Globus pallidus (tissue), 1 donor: Measurements from ENCODE around the gene BRINP1.
A peak's percentile ranks its signal among the peaks of the same experiment; 100 is the strongest.

Source experiments
- DNase-seq: peaks from one replicate; pipeline ENCODE4 v3.0.0-alpha.2; 2015; ENCODE audit warnings: low spot score

BRINP1 gene

DNA sequence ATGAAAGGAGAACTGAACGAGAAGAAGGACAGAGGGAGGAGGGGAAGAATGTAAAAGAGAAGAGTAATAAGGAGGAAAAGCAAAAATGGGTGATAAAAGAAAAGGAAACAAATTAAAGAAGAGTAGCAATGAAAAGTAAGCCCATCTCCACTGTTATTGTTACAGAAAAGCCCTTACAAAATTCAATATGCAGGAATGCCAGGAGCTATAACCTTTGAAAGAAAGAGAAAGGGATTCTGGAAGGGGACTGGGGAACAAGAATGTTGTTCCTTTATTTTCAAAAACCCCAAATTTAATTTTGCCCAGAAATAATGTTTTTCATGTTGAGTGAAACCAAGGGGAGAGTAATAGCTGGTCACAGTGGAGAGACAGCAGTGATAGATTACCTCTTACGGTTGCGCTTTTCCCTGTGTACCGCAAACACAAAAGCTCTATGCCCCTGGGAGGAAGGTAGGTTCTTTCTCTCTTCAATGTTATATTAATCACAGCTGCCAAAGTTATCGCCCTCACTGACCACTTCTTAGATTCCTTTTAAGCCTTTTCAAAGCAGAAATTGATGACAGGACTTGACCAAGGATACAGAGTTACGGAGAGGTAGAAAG, 86.7 kb downstream of the BRINP1 start:
- no peak for DNase-seq

DNA sequence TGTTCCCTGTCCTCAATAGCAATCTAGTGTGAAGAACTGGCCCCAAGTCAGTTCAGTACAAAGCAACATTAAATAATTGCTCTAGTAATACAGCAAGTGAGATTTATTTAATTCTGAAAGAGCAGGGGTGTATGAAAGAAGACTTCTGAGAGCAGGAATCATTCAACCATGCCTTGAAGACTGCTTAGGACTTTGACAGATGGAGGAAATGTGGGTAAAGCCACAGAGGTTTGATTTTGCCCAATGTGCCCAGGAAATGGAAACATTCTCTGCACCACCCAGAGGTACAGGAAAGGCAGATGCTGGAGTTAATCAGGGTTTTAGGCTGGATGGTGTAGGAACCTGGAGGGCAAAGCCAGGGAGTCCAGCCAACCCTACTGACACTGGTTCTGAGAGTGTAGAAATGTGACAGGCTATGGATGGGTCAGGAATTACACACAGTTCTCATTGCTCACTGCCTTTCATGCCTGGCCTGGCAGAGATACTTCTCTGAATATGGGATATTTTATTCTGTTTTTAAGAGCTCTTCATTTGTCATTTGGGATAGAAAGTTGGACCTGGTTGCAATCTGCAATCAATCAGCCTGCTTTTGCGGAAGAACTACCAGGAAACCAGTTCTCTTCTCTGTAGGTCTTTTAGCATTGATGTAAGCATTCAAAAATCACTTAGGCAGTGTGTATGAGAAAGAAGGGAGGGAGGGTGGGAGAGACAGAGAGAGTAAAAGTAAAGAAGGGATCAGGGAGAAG, 88.3 kb downstream of the BRINP1 start:
- no peak for DNase-seq

DNA sequence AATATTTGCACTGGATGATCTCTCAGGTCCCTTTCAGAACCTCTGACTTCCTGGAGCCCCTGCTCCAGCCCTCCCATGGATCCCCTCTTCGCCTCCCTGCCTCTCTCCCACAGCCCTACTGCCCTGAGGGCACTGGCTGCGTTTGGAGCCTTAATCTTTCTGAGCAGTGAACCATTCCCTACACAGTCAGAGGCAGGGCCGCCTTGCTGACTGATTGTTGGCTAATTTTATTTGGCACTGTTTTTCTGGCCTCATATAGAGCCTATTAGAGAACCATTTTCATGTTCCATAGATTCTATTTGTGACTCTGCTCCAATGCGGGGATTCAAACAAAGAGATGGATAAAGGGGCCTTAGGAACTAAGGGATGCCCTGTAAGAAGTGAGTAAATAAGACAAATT, 91.1 kb downstream of the BRINP1 start:
- no peak for DNase-seq

DNA sequence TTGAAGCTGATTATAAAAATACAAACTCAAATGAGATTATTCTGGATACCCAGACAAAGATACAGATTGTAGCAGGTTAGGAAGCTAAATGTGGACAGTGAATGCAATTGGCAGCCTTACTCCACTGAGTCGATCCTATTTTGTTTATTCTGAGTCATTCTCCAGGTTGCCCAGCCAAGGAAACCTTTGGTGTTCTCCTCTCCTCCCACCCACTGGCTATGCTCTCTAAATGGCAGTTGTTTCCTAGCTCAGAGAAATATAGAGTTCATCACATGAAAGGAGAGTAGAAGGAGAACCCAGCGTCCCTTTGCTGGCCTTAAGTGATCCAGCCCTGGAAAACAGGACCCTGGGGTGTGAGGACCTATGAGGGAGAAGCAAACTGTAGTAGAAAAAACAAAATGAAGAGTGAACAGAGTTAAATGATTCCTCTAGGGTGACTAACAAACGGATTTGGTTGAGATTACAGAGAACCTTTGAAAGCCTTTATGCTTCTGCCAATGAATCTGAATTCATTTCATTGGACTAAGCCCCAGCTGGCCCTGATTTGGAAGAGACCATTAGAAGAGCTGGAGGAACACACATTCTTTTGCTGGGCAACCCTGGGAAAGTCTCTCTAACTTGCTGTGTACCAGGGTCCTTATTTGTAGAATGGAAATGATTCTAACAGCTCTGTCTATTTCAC, 95.1 kb downstream of the BRINP1 start:
- DNase-seq, result peak; percentile 46

DNA sequence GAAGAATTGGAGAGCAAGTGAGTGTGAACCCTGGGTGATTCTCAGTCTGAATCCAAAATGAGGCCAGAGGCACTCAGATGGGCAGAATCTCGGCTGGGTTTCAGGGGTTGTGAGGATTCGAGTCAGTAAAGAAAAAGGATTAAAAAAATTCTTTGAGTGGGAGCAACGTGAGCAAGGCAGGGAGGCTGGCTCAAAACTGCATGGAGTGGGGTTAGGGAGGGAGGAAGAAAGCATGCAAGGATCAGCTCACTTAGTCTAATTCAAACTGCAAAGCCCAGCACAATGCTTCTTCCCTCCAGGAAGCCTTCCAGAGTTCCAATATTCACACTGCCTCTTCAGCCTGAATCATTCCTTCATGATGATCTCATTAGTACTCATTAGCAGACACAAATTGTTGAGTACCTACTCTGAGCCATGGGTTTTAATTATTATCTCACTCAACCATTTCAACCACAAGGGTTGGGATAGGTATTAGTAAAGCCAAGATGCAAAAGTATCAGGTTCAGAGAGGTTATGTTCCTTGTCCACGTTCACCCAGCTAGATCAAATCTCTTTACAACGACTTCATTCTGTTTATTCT, 95.8 kb downstream of the BRINP1 start:
- no peak for DNase-seq

DNA sequence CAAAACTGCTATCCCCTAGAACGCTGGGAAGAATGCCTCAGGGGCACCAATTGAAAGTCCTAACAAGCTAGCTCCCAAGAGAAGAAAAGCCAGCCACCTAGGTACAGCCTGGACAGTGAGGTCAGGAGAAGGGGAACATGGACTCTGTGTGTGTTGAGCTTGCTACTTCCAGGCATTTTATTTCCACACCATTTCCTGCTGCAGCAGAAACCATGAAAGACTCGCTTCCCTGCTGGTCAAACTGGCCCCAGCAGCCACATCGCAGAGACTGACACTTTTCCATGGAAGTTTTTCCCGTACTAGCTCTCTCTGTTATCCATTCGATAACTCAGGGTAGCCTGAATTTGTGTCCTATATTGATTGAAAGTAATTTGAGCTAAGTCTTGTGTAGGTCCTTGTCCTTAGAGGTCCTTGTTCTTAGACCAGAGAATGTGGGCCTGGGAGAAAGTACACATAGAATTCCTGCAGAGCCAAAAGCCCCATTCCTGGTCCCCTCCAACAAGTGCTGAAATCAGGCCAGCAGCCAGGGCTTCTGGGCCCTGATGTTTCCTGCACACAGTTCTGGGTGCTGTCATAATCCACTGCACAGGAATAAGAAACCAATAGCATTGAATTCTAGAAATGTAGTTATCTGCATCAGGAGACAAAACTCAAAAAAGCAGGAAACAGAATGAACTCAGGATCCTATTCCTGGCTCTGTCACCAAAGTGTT, 96.6 kb downstream of the BRINP1 start:
- no peak for DNase-seq

DNA sequence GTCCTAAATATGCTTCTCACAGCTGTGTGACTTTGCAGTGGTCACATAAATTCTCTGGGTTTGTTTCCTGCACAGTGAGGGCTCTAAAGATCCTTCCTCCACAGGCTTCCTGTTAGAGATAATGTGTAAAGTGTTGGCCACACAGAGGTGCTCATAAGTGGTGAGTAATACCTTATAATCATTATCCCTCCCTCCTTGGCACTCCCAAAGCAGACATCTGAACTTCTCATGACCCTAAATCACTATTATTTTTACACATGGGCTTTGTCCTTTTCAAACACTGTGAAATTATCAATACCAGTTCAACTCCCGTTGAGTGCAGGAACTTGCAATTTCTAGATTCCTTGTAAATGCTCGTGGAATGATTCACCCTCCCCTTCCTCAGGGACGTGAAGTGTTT, 100.2 kb downstream of the BRINP1 start:
- no peak for DNase-seq

DNA sequence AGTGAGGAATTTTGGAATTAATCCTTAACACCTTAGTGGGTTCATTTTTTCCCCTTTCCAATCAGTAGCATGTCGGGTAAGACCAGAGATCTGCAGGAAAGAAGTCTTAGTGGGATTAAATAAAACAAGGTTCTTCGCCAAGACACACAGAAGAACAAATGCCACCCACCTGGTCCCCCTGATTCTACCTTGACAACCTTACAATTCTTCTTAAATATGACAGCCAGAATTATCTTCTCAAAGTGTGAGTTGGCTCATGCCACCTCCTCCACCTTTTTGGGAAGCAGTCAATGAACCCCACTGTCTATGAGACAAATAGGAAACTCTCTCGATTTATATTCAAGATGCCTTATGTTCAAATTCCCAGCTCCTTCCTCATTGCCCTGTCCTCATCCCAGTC, 105.1 kb downstream of the BRINP1 start:
- DNase-seq, result no peak

DNA sequence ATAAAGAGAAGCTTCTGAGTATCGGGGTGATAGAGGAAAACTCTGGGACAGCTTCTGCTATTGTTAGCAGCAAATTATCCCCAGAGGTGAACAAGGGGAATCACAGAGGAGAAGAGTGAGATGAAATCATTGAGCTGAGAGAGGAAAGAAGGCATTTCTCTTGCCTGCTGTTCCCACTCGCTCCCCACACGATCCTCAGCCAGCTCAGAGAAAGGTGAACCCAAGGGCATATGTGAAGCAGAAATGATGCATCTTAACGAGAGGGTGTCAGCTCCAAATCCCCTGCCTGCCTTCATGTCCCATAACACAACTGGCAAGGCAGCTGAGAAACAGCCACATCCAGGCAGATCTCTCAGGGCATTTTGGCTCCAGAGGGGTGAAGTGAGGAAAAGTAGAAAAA, 111.6 kb downstream of the BRINP1 start:
- DNase-seq, result no peak

DNA sequence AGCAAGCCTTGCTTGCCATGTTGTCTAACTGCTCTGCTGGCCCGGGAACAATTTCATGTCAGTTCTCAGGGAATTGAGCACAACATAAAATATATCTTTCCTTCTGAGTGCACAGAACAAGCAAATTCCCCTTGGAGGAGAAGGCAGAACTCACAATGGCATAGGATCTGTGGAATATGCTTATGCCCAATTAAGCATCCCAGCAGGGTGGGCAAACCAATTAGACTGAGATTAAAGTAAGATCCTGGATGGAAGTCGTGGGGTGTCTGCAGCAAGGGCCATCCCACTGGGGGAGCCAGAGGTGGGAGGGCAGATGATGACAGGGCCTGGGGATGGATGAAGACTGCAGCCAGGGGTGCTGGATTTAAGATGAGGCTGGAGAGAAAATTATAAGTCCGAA, 114.1 kb downstream of the BRINP1 start:
- no peak for DNase-seq

DNA sequence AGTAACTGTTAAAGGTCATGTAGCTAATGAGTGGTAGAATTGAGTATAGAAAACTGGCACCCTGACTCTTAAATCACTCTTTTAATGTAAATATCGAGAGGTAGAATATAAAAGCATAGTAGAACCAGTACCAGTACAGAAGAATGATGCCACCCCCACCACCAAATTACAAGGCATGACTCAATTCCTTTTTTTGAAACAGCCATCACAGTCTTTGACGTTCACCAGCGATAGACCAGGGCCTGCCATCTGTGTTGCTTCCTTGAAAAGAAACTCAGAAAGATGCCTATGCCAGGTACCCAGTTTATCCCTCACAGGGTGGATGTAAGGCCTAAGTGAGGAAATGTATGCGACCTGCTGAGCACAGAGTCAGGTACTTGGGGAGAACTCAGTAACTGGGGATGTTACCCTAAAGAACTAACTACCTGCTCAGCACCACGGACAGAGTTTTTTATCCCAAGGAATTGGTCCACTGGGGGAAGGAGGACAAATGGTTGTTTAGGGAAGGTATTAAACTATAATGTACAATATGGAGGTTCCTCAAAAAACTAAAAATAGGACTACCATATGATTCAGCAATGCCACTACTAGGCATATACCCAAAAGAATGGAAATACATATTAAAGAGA, 116.5 kb downstream of the BRINP1 start:
- DNase-seq, result no peak

DNA sequence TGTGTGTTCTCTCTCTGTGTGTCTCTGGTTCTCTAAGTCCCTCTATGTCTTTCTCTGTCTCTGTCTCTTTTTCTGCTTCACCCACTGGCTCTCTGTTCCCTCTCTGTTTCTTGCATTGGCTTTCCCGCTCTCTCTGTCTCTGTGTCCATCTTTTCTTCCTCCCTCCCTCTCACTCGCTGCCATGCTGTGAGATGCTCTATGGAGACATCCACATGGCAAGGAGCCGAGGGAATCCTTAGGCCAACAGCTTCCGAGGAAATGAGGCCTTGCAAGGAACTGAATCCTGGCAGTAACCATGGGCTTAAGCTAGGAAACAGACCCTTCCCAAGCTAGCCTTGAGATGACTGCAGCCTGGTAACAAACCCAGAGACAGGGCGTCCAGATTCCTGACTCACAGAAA, 117.3 kb downstream of the BRINP1 start:
- DNase-seq, result no peak

DNA sequence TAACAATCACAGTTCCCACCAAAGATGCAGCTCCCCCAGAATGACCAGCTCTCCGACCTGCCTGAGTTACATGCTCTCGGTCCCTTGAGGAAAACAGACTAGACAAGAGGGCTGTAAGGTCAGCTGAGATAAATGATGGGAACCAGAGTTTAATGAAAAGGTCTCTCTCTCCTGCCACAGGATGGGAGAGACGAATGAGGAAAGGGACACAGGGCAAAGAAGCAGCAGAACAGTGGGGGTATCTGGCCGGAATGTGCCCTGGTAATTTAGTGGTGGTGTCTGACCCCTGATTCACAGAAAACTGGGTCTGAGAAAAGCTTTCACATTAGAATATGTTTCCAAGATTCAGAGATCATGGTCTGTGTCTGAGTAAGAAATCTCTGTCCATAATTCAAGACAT, 118.5 kb downstream of the BRINP1 start:
- no peak for DNase-seq

DNA sequence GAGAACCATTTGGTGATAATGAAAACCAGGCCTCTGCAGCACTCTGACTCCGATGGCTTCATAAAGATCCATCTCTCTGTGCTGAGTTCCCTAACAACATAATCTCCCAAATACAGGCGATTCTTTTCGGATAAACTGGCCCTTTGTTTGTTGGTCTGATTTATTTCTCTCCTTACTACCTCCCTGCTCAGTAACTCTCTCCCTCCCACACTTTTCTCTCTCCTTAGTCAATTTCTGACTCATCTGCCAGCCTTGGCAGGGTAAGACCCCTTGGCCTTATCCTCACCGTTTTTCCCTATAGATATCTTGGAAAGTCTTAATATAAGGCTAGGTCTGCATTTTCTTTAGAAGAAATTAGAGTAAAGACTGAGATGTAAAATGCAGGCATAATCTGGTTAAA, 128.7 kb downstream of the BRINP1 start:
- DNase-seq, result no peak

DNA sequence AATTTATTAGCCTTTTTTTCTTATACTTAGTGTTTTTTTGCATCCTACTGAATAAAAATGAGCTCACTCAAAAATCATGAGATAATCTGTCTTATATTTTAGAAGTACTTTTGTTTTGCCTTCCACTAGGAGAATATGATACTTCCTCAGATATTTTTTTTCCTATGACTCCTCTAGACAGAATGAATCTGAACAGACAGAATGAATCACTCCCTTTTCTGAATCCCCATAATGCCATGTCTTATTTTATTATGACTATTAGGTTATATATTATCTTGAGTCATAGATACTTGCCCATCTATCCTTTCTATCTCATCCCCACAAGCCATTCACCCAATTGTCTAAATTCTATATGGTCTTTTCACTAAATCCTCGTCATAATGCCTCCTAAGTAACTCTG, 134.6 kb downstream of the BRINP1 start:
- DNase-seq, result no peak

DNA sequence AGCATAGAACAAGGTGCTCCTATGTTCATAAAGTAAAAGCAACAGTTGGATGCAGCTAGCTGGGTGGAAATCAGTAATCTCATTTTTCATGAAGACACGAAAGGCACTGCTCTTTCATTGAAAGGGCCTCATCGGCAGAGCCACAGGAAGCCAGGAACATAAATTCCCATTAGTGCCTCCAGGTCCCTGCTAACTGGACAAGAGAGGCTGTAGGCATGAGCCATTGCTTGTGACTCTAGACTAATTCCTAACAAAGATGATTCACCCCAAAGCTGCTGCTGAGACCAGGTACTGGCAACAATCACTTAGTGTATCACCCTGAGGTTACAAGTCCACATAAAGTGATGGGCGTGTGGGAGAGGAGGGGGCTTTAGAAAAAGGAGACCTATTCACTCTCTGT, 141.8 kb downstream of the BRINP1 start:
- DNase-seq, result no peak

DNA sequence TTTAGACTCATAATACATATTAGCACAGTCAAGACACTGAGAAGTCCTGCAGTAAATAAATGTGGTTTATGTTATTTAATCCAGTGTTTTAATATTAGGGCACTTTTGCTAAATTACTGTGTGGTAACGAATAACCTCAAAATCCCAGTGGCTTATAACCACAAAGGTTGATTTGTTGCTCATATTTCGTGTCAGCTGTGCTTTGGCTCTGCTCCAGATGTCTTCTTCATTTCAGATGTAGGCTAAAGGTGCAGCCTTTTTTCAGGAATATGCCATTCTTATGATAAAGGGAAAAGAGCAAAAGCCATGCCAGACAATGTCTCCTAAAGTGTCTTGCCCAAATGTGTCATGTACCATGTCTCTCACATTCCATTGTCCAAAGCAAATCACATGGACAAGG, 144.8 kb downstream of the BRINP1 start:
- no peak for DNase-seq

DNA sequence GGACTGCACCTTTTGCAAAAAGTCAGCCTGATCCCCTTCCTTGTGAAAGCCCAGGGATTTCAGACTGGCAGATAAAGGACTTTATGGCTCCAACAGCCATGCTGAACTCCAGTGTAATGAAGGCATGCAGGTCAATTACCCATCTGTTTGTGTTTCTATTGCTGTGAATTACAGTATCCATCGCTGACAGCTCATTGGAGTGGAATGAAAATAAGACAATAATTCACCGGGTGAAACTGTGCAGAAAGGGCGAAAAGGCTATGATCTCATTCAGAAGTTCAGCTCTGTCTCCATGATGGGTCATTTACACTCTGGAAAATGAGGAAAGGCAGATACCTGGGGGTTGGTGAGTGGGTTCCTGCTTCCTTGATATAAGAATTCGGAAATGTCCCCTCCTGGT, 148.0 kb downstream of the BRINP1 start:
- no peak for DNase-seq

DNA sequence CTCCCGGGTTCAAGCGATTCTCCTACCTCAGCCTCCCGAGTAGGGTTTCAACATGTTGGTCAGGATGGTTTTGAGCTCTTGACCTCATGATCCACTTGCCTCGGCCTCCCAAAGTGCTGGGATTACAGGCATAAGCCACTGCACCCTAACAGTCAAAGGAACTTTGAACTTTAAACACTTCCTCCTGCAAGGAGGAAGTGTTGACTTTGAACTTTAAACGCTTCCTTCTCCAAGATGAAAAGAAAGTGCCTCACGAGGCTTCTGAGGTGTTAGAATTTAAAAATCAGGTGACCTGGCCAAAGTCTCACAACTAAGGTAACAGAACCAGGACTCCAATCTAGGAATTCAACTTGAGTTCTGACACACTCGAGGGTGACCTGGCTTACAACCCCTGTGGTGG, 150.9 kb downstream of the BRINP1 start:
- no peak for DNase-seq

DNA sequence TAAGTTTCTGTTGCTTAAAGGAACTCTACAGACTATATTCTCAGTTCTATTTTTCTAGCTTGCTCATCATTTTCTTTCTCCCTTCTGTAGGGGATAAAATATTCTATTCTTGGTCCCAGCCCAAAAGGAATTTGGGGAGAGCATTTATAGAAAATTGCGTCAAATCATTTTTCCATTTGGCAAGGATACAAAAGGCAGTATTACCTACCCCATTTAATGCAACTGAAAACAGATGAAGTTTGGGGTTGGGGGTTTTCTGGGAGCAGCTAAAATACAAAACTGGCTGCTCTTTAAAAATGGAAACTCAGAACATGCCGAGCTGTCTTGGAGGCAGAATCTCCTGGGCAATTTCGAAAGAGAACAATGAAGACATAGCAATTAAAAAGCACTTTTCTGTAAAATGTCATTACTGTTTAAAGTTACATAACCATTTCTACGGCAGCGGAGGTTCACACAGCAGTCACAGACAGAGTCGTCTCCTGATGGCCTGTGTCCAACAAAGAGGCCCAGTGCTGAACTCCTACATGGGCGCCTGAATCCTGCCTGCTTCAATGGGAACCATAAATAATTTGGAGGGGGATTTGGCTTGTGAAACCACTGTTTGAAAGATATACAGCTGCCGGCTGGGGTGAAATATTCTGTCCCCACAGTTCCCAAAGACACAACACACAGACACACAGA, 152.4 kb downstream of the BRINP1 start:
- peak; percentile 27 for DNase-seq

DNA sequence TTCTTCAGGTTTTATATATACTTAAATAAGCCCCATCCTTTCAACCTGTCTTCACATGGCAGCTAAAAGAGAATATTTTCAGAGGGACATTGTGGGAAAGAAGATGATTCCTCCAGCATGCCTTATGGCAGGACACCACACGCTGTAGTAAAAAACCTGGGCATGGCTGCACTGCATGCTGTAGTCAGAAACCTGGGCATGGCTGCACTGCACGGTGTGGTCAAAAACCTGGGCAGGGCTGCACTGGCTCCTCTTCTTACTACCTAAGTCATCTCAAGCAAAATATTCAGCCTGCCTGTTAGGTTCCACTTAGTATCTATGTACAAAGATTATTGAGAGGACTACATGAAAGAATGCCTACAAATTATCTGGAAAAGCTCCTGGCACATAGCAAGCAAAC, 153.6 kb downstream of the BRINP1 start:
- DNase-seq, result no peak
